Panc1 (cell line): Measurements from ENCODE around the gene THRB. TPM values are rescaled to one million over a fixed set of nuclear protein-coding genes. Genes with fewer than 3 reads are reported as not detected.
A peak's percentile ranks its signal among the peaks of the same experiment; 100 is the strongest.

ENCODE experiments used
- ATAC-seq: fragments of 200-7000 bp; cut with Tn5 transposase; 2 replicates; pipeline ENCODE4 v1.9.1; 2020; ENCODE audit warnings: mild to moderate bottlenecking, moderate library complexity
- BruUV-seq: library from RNA; stranded (reverse); fragments of 400-500 nt; replicated peaks from 2 replicates; lab custom pipeline; 2021; lab: Mats Ljungman, UMichigan
- CTCF ChIA-PET: fragments of 300-600 bp; sonication (Branson Sonifier 250); formaldehyde crosslinking; loops from one replicate; lab custom pipeline; 2022; ENCODE audit warnings: antibody characterized with exemption; lab: Charles Lee
- POLR2A ChIA-PET: fragments of 300-600 bp; sonication (Branson Sonifier 250); formaldehyde crosslinking; loops from one replicate; lab custom pipeline; 2022; ENCODE audit warnings: antibody characterized with exemption; lab: Charles Lee
- DNase-seq: peaks from one replicate; pipeline ENCODE4 v3.0.0-alpha.2; 2010; ENCODE audit warnings: low read depth, low spot score
- H3K27ac ChIP-seq: 2 replicates; pipeline ENCODE4 v1.5.1; 2011; ENCODE audit warnings: mild to moderate bottlenecking, low read length, inconsistent platforms
- H3K27me3 ChIP-seq: fragments of 200-500 bp; sonication (Bioruptor generic); 2 replicates; pipeline ENCODE4 v1.6.0; 2014; ENCODE audit warnings: low read length, inconsistent platforms; ENCODE audit not compliant: control insufficient read depth, insufficient read depth
- H3K36me3 ChIP-seq: fragments of 200-500 bp; sonication (Bioruptor generic); 2 replicates; pipeline ENCODE4 v1.5.1; 2014; ENCODE audit warnings: inconsistent platforms, mild to moderate bottlenecking, low read length, moderate library complexity; ENCODE audit not compliant: control insufficient read depth, insufficient read depth
- H3K4me1 ChIP-seq: 2 replicates; pipeline ENCODE4 v1.5.1; 2011; ENCODE audit warnings: inconsistent platforms, mild to moderate bottlenecking, low read length, moderate library complexity; ENCODE audit not compliant: control insufficient read depth, insufficient read depth
- H3K4me3 ChIP-seq, 2 experiments: 2 replicates each; pipeline ENCODE4 v1.5.1; 2011 to 2012; ENCODE audit warnings: low read depth in 2 of 2, low read length in 2 of 2, mild to moderate bottlenecking in 2 of 2, inconsistent platforms in 1 of 2, moderate library complexity in 1 of 2
- H3K9me3 ChIP-seq: fragments of 200-500 bp; sonication (Bioruptor generic); 2 replicates; pipeline ENCODE4 v1.5.1; 2014; ENCODE audit warnings: low read depth, mild to moderate bottlenecking, inconsistent platforms, low read length, moderate library complexity; ENCODE audit not compliant: control insufficient read depth, insufficient read depth
- CTCF ChIP-seq: fragments of 450-650 bp; IDR thresholded peaks from 2 replicates; pipeline ENCODE4 v1.5.1; 2017; ENCODE audit warnings: mild to moderate bottlenecking
- POLR2AphosphoS5 ChIP-seq: IDR thresholded peaks from 2 replicates; pipeline ENCODE4 v1.6.1; 2012; ENCODE audit warnings: mild to moderate bottlenecking, low read depth, low read length, moderate library complexity
- REST ChIP-seq, 2 experiments: IDR thresholded peaks; 2 replicates each; pipeline ENCODE4 v1.6.1; 2011 to 2012; ENCODE audit warnings: low read depth in 2 of 2, control low read depth in 1 of 2, low read length in 1 of 2, mild to moderate bottlenecking in 1 of 2, moderate library complexity in 1 of 2; ENCODE audit not compliant: insufficient read depth in 1 of 2
- SIN3A ChIP-seq: IDR thresholded peaks from 2 replicates; pipeline ENCODE4 v1.6.1; 2012; ENCODE audit warnings: low read depth, mild to moderate bottlenecking, low read length, moderate library complexity, borderline replicate concordance; ENCODE audit not compliant: insufficient read depth
- TCF7L2 ChIP-seq: IDR thresholded peaks from 2 replicates; pipeline ENCODE4 v1.6.1; 2011; ENCODE audit warnings: mild to moderate bottlenecking, low read depth, low read length, inconsistent platforms
- in situ Hi-C: cut with HindIII; loops from 2 replicates; pipeline ENCODE4 v1.10.0; 2016; ENCODE audit warnings: low sequenced_read_pairs, low pct_unique_long_range_greater_than_20kb
- intact Hi-C: fragments of 100-400 bp; cut with micrococcal nuclease; formaldehyde crosslinking; loops from one replicate; pipeline ENCODE4 v1.10.0; 2022; ENCODE audit not compliant: unreplicated experiment
- total RNA-seq: library from RNA; stranded (reverse); gene quantifications from one replicate; pipeline ENCODE4 v1.2.1, GENCODE V29; 2021; ENCODE audit not compliant: unreplicated experiment

Gene THRB
- total RNA-seq, 1 experiment from 2014 or later: 3.9 TPM

- Histone ChIP-seq H3K4me1 (no peaks in the 10 kb centered on the region), H3K36me3 (no peaks in the 10 kb centered on the region), H3K27me3 (no peaks in the 10 kb centered on the region), H3K4me3 (no peak overlapping the region), H3K27ac (no peak overlapping the region), H3K9me3 (no peaks in the 10 kb centered on the region)
- BruUV-seq: no TSS peak
- no peak for TF ChIP-seq REST (IDR thresholded peaks at IDR 0.05; ENCODE audit: insufficient read depth in 1 of 2, low read depth in 2 of 2, low read length in 1 of 2)
- no peak for TF ChIP-seq CTCF
- no peak for TF ChIP-seq SIN3A
- TF ChIP-seq POLR2AphosphoS5: no peak
- no peak for TF ChIP-seq TCF7L2
- DNase-seq: no peak
- in situ Hi-C loops (no loop called here), intact Hi-C loops (no loop called here)
- no peak for ATAC-seq
- POLR2A ChIA-PET: no interaction called here
- CTCF ChIA-PET: interaction anchor here (0.6 kb wide), 1 partner anchor 295 kb away, joined by 4 read pairs; no protein-coding TSS in a partner anchor
Measured at GRCh38 chr3:24072193-24072592, 422.5 kb downstream of the THRB start.

DNA sequence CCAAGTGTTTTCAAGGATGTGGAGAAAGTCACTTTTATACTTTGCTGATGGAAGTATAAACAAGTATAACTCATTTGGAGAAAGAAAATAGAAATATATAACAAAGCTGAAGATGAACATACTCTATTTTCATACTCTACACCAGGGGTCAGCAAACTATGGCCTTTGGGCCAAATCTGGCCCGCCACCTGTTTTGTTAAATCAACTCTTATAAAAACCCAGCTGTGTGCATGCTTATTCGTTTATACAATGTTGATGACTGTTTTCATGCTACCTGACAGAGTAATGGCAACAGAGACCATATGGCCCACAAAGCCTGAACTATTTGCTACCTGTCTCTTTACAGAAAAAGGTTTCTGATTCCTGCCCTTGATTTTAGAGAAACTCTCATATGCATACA lies 425.6 kb downstream of the THRB start:
- in situ Hi-C loops: no loop called here

More for the DNA sequence above, 425.6 kb downstream of the THRB start:
- Histone ChIP-seq H3K4me1 (no peaks in the 10 kb centered on the region), H3K27ac (no peak overlapping the region), H3K9me3 (no peaks in the 10 kb centered on the region), H3K36me3 (no peaks in the 10 kb centered on the region), H3K4me3 (no peak overlapping the region), H3K27me3 (no peaks in the 10 kb centered on the region)
- TF ChIP-seq TCF7L2 (no peak), CTCF (peak; percentile 34; the same call in 1 of the 2 replicates)
- intact Hi-C loops: no loop called here
- POLR2A ChIA-PET: no interaction called here
- DNase-seq (no peak), ATAC-seq (no peak)
- no TSS peak for BruUV-seq
- CTCF ChIA-PET: no interaction called here
